Activated CD8-positive, alpha-beta memory T cell treated with anti-CD3 and anti-CD28 coated beads for 48 hours (primary cell): ENCODE results near the gene FBXL2.
"Not testable (repeated sequence)": the region's sequence is repeated elsewhere in the genome, so short reads cannot be mapped to it uniquely, and the experiment has no call there.

Experiments
- DNase-seq, 3 experiments: peaks; one replicate each; pipeline ENCODE4 v3.0.0-alpha.2; 2020; ENCODE audit warnings: low read depth in 2 of 3, low spot score in 2 of 3

FBXL2 gene

DNA sequence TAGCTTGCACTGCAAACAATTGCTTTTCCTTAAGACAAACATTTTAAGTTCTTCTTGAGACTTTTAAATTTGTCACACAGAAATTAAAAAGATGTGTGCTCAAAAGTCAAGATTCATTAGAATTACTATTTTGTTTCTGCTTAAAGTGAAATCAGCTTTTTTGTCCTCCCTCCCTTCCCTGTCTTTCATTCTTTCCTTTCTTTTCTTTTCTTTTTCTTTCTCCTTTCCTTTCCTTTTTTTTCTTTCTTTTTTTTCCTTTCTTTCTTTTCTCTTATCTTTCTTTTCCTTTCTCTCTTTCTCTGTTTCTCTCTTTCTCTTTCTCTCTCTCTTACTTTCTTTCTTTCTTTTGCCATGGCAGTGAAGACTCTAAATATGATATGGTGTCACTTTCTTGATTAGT lies 37.8 kb downstream of the FBXL2 start:
- no peak for DNase-seq

DNA sequence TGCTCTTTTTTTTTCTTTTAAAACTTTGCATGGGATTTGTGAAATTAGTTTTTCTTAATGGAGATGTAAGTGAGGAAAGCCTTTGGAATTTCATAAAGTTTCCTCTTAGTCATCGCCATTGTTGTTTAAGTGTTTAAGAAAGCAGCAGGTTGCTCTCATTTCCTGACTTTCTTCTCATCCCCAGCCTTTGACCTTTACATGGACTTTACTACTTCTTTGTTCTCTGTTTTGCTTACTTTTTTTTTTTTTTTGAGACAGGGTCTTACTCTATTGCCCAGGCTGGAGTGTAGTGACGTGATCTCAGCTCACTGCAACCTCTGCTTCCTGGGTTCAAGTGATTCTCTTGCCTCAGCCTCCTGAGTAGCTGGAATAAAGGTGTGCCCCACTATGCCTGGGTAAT lies 38.6 kb downstream of the FBXL2 start:
- DNase-seq = no peak

- no peak for DNase-seq
Observed at GRCh38 chr3:33317963-33318709, 40.9 kb downstream of the FBXL2 start.

DNA sequence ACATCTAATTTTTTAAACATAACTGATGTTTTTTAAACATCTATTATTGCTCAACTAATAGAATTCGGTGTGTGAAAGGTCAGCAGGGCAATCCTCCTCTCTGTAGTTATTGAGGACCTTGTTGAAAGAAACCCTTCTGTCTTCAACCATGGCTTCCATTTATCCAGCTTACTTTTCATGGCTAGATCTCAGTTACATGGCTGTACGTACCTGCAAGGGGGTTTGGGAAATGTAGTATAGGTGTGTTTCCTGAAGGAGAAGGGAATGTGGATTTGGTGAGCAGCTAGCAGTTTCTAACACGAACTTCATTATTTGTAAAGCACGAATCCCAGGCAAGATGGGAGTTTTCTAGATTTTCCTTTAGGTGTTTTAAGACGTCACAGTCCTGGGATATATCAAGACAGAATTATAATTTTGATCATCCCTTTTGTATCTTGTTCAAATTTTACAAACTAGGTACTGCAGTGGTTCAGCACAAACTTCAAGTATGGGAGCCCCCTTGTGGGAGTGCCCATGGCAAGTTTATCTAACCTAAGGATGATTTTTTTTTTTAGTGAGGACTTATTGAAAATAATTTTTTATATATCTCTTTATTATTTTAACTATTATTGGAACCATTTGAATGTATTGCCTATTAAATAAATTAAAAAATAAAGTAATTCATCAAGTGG lies 41.6 kb downstream of the FBXL2 start:
- DNase-seq = no peak

GRCh38 chr3:33322412-33322811 lies 45.2 kb downstream of the FBXL2 start:
- no peak for DNase-seq

DNA sequence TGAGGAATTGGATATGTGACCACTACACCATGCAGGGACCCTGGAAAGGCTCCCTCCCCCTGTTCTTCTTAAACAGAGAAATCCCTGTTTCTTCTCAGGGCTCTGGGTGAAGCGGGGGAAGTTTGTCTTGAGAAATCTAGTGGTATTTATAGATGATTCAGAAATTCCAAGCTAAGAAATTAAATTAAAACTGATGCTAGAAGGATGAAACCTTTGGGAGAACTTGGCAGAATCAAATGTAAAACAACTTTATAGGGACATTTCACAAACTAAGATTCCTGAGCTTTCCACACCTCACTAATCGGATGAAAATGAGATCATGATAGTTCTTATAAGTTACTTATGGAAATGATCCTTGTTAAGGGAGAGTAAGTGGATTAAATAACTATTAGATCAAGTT lies 54.2 kb downstream of the FBXL2 start:
- DNase-seq = no peak

DNA sequence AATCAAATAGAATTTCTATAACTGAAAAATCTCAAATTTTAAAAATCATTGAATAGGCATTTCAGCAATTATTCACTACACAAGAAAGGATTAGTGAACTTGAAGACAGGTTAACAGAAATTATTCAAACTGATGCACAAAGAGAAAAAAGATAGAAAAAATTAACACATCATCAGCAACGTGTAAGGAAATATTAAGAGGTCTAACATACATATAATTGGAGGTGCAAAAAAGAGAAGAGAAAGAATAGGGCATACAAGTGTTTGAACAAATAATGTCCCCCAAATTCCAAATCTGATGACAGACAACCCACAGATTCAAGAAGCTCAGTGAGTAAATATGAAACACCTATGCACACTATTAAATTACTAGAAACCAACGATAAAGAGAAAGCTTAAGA lies 57.1 kb downstream of the FBXL2 start:
- no peak for DNase-seq

DNA sequence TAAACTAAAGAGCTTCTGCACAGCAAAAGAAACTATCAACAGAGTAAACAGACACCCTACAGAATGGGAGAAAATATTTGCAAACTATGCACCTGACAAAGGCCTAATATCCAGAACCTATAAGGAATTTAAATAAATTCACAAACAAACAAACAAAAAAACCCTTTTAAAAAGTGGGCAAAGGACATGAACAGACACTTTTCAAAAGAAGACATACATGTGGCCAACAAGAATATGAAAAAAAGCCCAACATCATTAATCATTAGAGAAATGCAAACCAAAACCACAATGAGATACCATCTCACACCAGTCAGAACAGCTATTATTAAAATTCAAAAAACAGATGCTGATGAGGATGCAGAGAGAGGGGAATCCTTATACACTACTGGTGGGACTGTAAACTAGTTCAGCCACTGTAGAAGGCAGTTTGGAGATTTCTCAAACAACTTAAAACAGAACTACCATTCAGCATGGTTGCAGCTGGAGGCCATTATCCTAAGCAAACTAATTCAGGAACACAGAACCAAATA lies 61.8 kb downstream of the FBXL2 start:
- DNase-seq = not testable (repeated sequence)

- no peak for DNase-seq
Observed at GRCh38 chr3:33339758-33340157, 62.5 kb downstream of the FBXL2 start.

- no peak for DNase-seq
Observed at GRCh38 chr3:33355611-33356010, 78.4 kb downstream of the FBXL2 start.

DNA sequence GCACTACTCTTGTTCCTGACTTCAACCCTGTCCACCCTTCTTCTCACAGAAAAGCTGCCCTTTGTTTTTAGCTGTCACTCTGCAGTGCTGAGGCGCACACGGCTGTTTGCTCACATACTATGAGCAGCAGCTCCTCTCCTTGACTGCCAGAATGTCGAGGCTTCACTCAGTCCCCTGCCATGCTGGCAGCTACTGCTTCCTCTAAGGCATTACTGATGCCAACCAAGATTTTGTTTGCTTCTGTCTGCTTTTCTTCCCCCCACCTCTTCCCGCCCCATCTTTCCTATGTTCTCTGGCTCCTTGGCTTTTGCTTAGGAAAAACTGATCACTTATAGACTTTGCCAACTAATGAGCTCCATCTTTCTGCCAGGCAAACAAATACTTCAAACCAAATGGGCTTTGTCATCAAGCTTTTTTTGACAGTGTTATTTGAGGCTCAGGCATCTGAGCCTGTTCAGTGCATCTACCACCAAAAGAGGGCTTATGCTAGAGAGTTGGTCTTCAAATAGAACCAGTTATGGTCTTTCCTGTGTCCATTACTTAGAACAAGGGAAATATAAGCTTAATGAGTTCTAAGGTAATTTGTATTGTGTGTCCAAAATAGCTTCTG lies 81.0 kb downstream of the FBXL2 start:
- no peak for DNase-seq

DNA sequence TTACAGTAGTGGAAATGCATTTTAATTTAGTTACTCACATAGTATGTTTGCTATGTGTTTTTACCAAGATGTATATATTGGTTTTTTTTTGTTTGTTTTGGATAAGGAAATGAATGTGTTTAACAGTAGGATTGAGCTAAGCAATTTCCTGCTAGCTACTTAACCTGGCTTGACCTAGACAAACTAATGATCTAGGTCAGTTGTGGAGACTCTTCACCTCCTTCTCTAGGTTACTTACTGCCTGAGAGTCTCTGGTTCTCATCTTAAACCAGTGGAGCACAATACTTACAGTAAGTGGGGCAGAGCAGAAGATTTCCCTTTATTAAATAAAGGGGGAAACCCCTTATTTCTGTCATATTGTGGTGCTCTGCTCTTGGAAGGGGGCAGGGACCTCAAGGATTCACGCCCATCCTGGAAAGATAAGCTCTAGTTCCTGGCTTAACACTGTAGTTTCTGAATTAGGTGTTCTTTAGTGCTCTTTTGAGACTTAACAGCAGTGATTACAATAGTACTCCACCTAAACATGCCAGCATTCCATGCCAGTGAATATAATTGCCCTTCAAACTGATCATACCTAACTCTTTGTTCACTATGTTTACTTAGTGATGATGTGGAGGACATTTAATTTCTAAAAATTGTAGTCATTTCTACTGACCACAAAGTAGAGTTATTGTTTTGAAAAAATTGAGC lies 83.0 kb downstream of the FBXL2 start:
- no peak for DNase-seq

DNA sequence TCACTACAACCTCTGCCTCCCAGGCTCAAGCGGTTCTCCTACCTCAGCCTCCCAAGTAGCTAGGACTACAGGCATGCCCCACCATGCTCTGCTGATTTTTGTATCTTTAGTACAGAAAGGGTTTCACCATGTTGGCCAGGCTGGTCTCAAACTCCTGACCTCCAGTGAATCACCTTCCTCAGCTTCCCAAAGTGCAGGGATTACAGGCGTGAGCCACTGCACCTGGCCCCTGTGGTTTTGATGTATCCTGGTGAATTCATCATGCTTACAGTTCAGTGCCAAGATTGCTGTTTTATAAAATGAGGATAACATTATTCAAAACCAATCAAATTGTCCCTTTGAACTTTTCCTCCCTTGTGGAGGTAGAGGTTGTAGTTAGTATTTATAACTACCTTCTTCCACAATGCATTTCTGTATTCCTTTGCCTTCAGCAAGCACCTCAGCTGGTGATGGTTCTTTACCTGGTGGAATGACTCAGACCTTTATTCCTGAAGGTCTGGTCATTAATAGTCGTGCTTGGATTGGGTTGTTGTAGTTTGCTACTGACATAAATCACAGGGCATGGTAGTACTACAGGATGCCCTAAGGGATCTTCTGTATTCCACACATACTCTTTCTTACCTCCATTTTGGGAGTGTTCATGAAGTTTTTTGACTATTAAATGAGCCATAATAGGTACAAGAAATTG lies 86.0 kb downstream of the FBXL2 start:
- no peak for DNase-seq

DNA sequence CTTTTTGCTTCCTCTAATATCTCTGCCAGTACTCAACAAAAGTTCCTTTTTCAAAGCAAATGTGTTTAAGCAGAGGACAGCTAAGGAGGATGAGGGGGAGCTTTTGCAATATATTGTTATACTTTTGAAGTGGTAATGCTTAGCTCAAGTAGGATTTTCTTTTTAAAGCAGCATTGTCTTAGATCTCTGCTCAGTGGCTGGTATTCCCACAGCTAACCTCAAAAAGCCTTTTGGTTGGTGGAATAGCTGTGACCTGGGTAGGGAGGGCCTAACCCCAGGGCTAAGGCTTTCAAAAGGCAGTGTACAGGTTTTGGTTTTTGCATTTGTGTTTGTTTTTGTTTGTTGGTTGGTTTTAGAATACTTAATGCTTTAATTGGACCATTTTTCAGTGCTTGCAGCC lies 86.8 kb downstream of the FBXL2 start:
- DNase-seq = no peak

- no peak for DNase-seq
Observed at GRCh38 chr3:33364531-33365128, 87.4 kb downstream of the FBXL2 start.

GRCh38 chr3:33372218-33373081 lies 95.2 kb downstream of the FBXL2 start:
- no peak for DNase-seq

GRCh38 chr3:33373082-33373437 lies 95.8 kb downstream of the FBXL2 start:
- DNase-seq = no peak

- DNase-seq = no peak
Observed at GRCh38 chr3:33377489-33377888, 100.2 kb downstream of the FBXL2 start.

GRCh38 chr3:33377931-33378330 lies 100.7 kb downstream of the FBXL2 start:
- DNase-seq = no peak

GRCh38 chr3:33380653-33381052 lies 103.4 kb downstream of the FBXL2 start:
- DNase-seq = no peak
